IMR-90 (cell line): Measurements from ENCODE around the gene PLEK. TPM values are rescaled to one million over a fixed set of nuclear protein-coding genes. Genes with fewer than 3 reads are reported as not detected.
A peak's percentile ranks its signal among the peaks of the same experiment; 100 is the strongest.

Experiments used
- ATAC-seq: fragments of 200-7000 bp; cut with Tn5 transposase; 2 replicates; pipeline ENCODE4 v1.9.1; 2020; ENCODE audit warnings: low read depth, mild to moderate bottlenecking, moderate library complexity
- BruUV-seq: library from RNA; stranded (reverse); fragments of 400-500 nt; replicated peaks from 2 replicates; lab custom pipeline; 2021; lab: Mats Ljungman, UMichigan
- CTCF ChIA-PET: fragments of 300-600 bp; formaldehyde crosslinking; extraction: SDS; loops from one replicate; lab custom pipeline; 2021; ENCODE audit warnings: antibody characterized with exemption; lab: Yijun Ruan, JAX
- POLR2A ChIA-PET: fragments of 300-600 bp; sonication (Branson Sonifier 250); formaldehyde crosslinking; loops from one replicate; lab custom pipeline; 2022; ENCODE audit warnings: antibody characterized with exemption; ENCODE audit not compliant: unreplicated experiment; lab: Charles Lee
- DNase-seq: peaks from one replicate; pipeline ENCODE4 v3.0.0; 2013
- H2AFZ ChIP-seq: replicated peaks from 2 replicates; pipeline ENCODE3; 2013; ENCODE audit warnings: low read length, mild to moderate bottlenecking; ENCODE audit not compliant: poor library complexity
- H2AK5ac ChIP-seq: 2 replicates; pipeline ENCODE4 v1.6.1; 2013; ENCODE audit warnings: low read depth, low read length, inconsistent platforms
- H2AK9ac ChIP-seq: replicated peaks from 2 replicates; pipeline ENCODE3; 2013; ENCODE audit warnings: mild to moderate bottlenecking, low read depth, low read length, moderate library complexity; ENCODE audit not compliant: poor library complexity
- H2BK120ac ChIP-seq: 2 replicates; pipeline ENCODE4 v1.6.1; 2013; ENCODE audit warnings: low read depth, low read length, inconsistent platforms
- H2BK15ac ChIP-seq: 3 replicates; pipeline ENCODE4 v1.6.1; 2013; ENCODE audit warnings: low read depth, low read length, inconsistent platforms
- H2BK20ac ChIP-seq: 2 replicates; pipeline ENCODE4 v1.6.1; 2013; ENCODE audit warnings: low read depth, mild to moderate bottlenecking, inconsistent platforms, low read length, moderate library complexity
- H2BK5ac ChIP-seq: 2 replicates; pipeline ENCODE4 v1.6.1; 2013; ENCODE audit warnings: mild to moderate bottlenecking, low read depth, low read length, inconsistent platforms; ENCODE audit not compliant: poor library complexity, severe bottlenecking
- H3K14ac ChIP-seq: replicated peaks from 2 replicates; pipeline ENCODE4 v1.6.1; 2013; ENCODE audit warnings: low read depth, low read length, inconsistent platforms
- H3K18ac ChIP-seq: 2 replicates; pipeline ENCODE4 v1.6.1; 2013; ENCODE audit warnings: low read depth, low read length, control low read depth
- H3K23ac ChIP-seq: 2 replicates; pipeline ENCODE4 v1.6.1; 2013; ENCODE audit warnings: low read depth, low read length, inconsistent platforms
- H3K27ac ChIP-seq: 2 replicates; pipeline ENCODE4 v1.5.1; 2013; ENCODE audit warnings: mild to moderate bottlenecking, control low read depth, low read length; ENCODE audit not compliant: insufficient read depth
- H3K27me3 ChIP-seq: 2 replicates; pipeline ENCODE4 v1.6.1; 2013; ENCODE audit warnings: low read length; ENCODE audit not compliant: control insufficient read depth, insufficient read depth
- H3K36me3 ChIP-seq: 2 replicates; pipeline ENCODE4 v1.6.1; 2013; ENCODE audit warnings: low read length, mixed read lengths; ENCODE audit not compliant: control insufficient read depth, insufficient read depth
- H3K4ac ChIP-seq: 2 replicates; pipeline ENCODE4 v1.6.1; 2013; ENCODE audit warnings: low read depth, low read length, inconsistent platforms
- H3K4me1 ChIP-seq: 2 replicates; pipeline ENCODE4 v1.6.1; 2013; ENCODE audit warnings: low read length, mixed read lengths; ENCODE audit not compliant: control insufficient read depth, insufficient read depth
- H3K4me2 ChIP-seq: 2 replicates; pipeline ENCODE4 v1.6.1; 2013; ENCODE audit warnings: low read depth, mild to moderate bottlenecking, control low read depth, low read length, moderate library complexity
- H3K4me3 ChIP-seq: 2 replicates; pipeline ENCODE4 v1.5.1; 2013; ENCODE audit warnings: low read depth, mild to moderate bottlenecking, control low read depth, low read length, moderate library complexity; ENCODE audit not compliant: insufficient read depth
- H3K56ac ChIP-seq: 2 replicates; pipeline ENCODE4 v1.6.1; 2013; ENCODE audit warnings: low read length, inconsistent platforms; ENCODE audit not compliant: insufficient read depth; ENCODE audit errors: extremely low read depth
- H3K79me1 ChIP-seq, 2 experiments: 2 replicates each; pipeline ENCODE4 v1.6.1; 2013; ENCODE audit warnings: low read length in 2 of 2, inconsistent platforms in 1 of 2, low read depth in 1 of 2
- H3K9ac ChIP-seq: 2 replicates; pipeline ENCODE4 v1.6.1; 2013; ENCODE audit warnings: low read depth, low read length, control low read depth
- H3K9me1 ChIP-seq: 2 replicates; pipeline ENCODE4 v1.6.1; 2013; ENCODE audit warnings: low read length, inconsistent platforms; ENCODE audit not compliant: insufficient read depth
- H3K9me3 ChIP-seq: 2 replicates; pipeline ENCODE4 v1.6.1; 2013; ENCODE audit warnings: low read length; ENCODE audit not compliant: control insufficient read depth, insufficient read depth
- H4K20me1 ChIP-seq: 2 replicates; pipeline ENCODE4 v1.6.1; 2013; ENCODE audit warnings: low read length, inconsistent platforms; ENCODE audit not compliant: insufficient read depth
- H4K5ac ChIP-seq: 2 replicates; pipeline ENCODE4 v1.6.1; 2013; ENCODE audit warnings: mild to moderate bottlenecking, low read depth, low read length, control low read depth
- H4K8ac ChIP-seq, 2 experiments: 2 replicates each; pipeline ENCODE4 v1.6.1; 2013; ENCODE audit warnings: low read depth in 2 of 2, low read length in 2 of 2, control low read depth in 1 of 2, inconsistent platforms in 1 of 2
- H4K91ac ChIP-seq: 2 replicates; pipeline ENCODE4 v1.6.1; 2013; ENCODE audit warnings: low read depth, low read length, inconsistent platforms; ENCODE audit not compliant: insufficient read depth
- CEBPB ChIP-seq: IDR thresholded peaks from 2 replicates; pipeline ENCODE4 v1.6.1; 2012; ENCODE audit warnings: low read depth, low read length, improper control_type of control experiment
- ELK1 ChIP-seq: fragments of 150-350 bp; IDR thresholded peaks from 2 replicates; pipeline ENCODE4 v1.6.1; 2016; ENCODE audit warnings: low read depth, mild to moderate bottlenecking, low read length, moderate library complexity, borderline replicate concordance
- FOS ChIP-seq: fragments of 150-350 bp; IDR thresholded peaks from 2 replicates; pipeline ENCODE4 v1.6.1; 2016; ENCODE audit warnings: low read depth, low read length
- RCOR1 ChIP-seq: IDR thresholded peaks from 2 replicates; pipeline ENCODE4 v1.6.1; 2012; ENCODE audit warnings: mild to moderate bottlenecking, low read length, improper control_type of control experiment; ENCODE audit not compliant: insufficient replicate concordance
- WGBS, 2 experiments: methylation state at CpG; one replicate each; pipeline versions ENCODE4 v1.1.5 to v1.1.7; 2013; ENCODE audit warnings: missing lambda C conversion rate in 2 of 2; ENCODE audit not compliant: insufficient read length in 1 of 2; ENCODE audit errors: extremely low coverage in 2 of 2; 5-methylcytosine and 5-hydroxymethylcytosine counted together
- dilution Hi-C: fragments of 300-500 bp; cut with HindIII; formaldehyde crosslinking; loops from one replicate; pipeline ENCODE4 v1.14.3; 2018; ENCODE audit warnings: low sequenced_read_pairs; ENCODE audit not compliant: unreplicated experiment
- in situ Hi-C: fragments of 300-500 bp; cut with MboI; formaldehyde crosslinking; loops from 3 replicates; pipeline ENCODE4 v1.14.3; 2019; ENCODE audit warnings: low sequenced_read_pairs, inconsistent platforms, mixed read lengths
- intact Hi-C: fragments of 100-400 bp; cut with micrococcal nuclease; formaldehyde crosslinking; loops from 2 replicates; pipeline ENCODE4 v1.10.0; 2022
- polyA plus RNA-seq, 3 experiments: library from polyadenylated mRNA; depleted of rRNA; stranded (reverse); fragments of >200 nt; gene quantifications; 2 replicates each; pipeline ENCODE4 v1.2.3, GENCODE V29; 2012; ENCODE audit warnings: low replicate concordance in 1 of 3
- total RNA-seq: library from RNA; depleted of rRNA; stranded (reverse); fragments of >200 nt; gene quantifications from 2 replicates; pipeline ENCODE4 v1.2.3, GENCODE V29; 2012

The PLEK gene
- total and polyA plus RNA-seq, 2 of the 4 experiments (the other 2 are of a cell fraction), result under 0.01 TPM; not detected in 1

- Histone ChIP-seq H4K91ac (no peak overlapping the region), H3K4me3 (no peak overlapping the region), H3K79me1 (no peaks in the 10 kb centered on the region), H3K9ac (no peak overlapping the region), H3K18ac (no peak overlapping the region), H4K20me1 (no peaks in the 10 kb centered on the region), H3K4me1 (no peaks in the 10 kb centered on the region), H3K27ac (no peak overlapping the region), H2AFZ (no peak overlapping the region), H3K27me3 (no peaks in the 10 kb centered on the region), H3K36me3 (no peaks in the 10 kb centered on the region), H2AK9ac (no peak overlapping the region), H3K56ac (no peak overlapping the region), H4K8ac (no peak overlapping the region), H2BK120ac (no peak overlapping the region), H3K23ac (no peak overlapping the region), H2BK20ac (no peak overlapping the region), H3K9me3 (no peaks in the 10 kb centered on the region), H2AK5ac (no peak overlapping the region), H2BK5ac (peak overlapping the region; percentile 89), H3K4ac (no peak overlapping the region), H3K9me1 (no peaks in the 10 kb centered on the region), H3K4me2 (no peak overlapping the region), H2BK15ac (no peak overlapping the region), H4K5ac (no peak overlapping the region), H3K14ac (no peak overlapping the region)
- dilution Hi-C loops (no loop called here), intact Hi-C loops (no loop called here), in situ Hi-C loops (no loop called here)
- no CpG with 5 or more reads among the region's 1 CpG for WGBS, 2 experiments
- TF ChIP-seq ELK1 (no peak), RCOR1 (peak; percentile 50), FOS (0 out of 2 replicates have a peak, but pooled peaks have one; percentile 22), CEBPB (peak; percentile 70)
- DNase-seq, result peak; percentile 83
- BruUV-seq, result no TSS peak
- ChIA-PET CTCF (no interaction called here), POLR2A (no interaction called here)
- peak; percentile 77 for ATAC-seq
Observed at GRCh38 chr2:68336192-68336591, 28.9 kb upstream of the PLEK start.
